DMS79 treated with DMSO at 0.1 percent for 48 hours (cell line): ENCODE measurements around the gene PPP1R16B.
A peak's percentile ranks its signal among the peaks of the same experiment; 100 is the strongest.
"Not testable (repeated sequence)": the region's sequence is repeated elsewhere in the genome, so short reads cannot be mapped to it uniquely, and the experiment has no call there.

Experiments
- DNase-seq: peaks from one replicate; lab custom pipeline; 2025; lab: John Stamatoyannopoulos, UW

Gene PPP1R16B

DNA sequence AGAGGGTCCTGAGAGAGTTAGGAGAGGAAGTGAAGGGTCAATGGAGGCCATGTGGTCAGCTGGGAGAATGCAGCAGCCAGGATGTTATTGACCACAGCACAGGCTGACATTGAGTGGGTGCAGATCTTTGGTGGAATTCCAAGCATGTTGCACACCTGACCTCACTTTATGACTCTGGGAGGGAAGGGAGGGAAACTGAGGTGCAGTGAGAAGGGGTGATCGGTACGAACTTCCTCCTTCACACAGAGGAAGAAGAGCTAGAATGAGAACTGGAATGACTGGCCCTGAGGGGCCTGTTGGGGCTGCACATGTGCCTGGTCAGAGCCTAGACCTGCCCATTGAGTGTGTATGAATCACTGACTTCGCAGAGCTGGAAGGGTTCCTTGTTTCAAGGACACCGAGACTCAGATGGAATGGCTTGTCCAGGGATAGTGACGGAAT lies 130.5 kb downstream of the PPP1R16B start:
- DNase-seq, result no peak

- DNase-seq, result no peak
These were observed 131.5 kb downstream of the PPP1R16B start for GRCh38 chr20:38937000-38937399.

GRCh38 chr20:38937978-38938473 lies 132.5 kb downstream of the PPP1R16B start:
- DNase-seq, result no peak

DNA sequence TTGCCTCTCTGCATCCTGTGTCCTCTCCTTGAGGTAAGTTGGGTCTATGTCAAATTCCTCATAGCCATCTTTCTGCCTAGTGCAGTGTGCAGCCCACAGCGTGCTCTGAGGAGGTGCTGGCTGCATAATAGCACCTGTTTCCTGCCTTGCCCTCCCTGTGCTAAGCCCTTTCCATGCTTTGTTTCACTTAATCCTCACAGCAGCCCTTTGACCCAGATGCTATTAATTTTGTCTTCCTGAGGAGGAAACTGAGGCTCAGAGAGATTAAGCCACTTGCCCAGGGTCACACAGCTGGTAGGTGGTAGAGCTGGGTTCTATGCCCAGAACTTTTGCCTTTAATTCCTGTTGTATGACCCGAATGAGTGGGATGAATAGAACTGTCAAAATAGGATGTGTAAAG lies 134.2 kb downstream of the PPP1R16B start:
- DNase-seq, result no peak

DNA sequence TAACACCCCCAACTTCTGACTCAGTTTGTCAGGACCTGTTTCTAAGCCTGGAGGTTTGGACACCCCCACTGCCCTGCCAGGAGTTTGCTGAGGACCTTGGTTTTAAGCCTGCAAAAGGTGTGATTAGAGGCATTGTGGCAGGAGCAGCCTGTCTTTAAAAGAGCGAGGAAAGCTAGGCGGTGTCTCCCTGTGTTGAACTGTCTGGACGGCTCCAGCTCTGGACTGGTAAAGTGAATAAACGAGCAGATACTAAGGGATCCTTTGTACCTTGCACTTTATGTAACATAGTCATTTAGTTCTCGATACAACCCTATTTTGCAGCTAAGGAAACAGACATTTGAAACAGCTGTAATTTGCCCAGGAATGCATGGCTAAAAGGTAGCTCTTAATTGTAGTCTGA lies 135.1 kb downstream of the PPP1R16B start:
- DNase-seq, result no peak

GRCh38 chr20:38941726-38942389 lies 136.4 kb downstream of the PPP1R16B start:
- no peak for DNase-seq

DNA sequence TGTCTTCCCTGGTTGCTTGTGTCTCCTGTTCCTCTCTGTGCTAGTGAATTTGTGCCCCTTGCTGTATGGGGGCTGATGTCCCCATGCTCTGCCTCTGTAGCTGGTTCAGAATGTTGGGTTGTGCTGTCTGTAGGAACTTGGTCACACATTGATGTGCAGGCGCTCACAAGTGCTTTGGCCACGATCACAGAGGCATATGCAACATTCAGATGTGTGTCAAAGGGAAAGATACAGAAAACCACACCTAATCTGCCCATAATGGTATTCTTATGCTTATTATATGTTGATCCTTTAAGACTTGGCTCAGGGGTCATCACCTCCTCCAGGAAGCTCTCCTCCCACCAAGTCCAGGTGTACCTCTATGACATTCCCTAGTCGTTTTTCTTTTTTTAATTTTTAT lies 139.5 kb downstream of the PPP1R16B start:
- DNase-seq, result no peak

DNA sequence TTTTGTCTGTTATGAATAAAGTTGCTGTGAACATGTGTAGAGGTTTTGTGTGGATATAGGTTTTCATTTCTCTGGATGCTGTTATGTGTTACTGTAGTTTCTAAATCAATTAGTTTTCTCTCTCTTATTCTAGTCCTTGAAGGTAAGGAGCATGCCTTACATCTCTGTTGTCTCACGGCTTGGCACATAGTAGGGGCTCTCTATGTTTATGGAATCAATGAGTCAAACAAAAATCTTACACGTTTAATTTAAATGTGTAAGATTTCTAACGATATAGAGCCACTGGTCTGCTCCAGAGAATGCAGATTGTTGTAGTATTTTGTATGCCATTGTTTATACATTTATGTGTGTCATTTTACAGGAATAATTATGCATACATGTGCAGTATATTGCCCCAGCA lies 141.3 kb downstream of the PPP1R16B start:
- DNase-seq, result no peak

DNA sequence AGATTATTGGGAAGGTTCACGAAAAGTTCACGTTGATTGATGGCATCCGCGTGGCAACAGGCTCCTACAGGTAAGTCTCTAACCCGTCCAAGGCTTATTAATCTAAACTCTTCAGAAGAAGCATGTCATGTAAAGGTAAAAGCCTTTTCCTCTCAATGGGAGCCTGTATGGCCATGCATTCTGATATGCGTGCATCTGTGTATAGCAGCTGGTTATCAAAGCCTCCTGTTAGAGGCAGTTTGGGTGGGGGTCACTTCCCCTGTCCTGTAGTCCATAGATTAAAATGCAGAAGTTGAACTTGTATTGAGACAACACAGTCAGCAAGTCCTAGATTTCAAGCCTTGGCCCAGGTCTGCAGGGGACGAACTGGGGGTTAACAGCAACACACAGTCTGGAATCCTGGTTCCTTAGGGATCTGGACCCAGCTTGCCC lies 142.4 kb downstream of the PPP1R16B start:
- no peak for DNase-seq

DNA sequence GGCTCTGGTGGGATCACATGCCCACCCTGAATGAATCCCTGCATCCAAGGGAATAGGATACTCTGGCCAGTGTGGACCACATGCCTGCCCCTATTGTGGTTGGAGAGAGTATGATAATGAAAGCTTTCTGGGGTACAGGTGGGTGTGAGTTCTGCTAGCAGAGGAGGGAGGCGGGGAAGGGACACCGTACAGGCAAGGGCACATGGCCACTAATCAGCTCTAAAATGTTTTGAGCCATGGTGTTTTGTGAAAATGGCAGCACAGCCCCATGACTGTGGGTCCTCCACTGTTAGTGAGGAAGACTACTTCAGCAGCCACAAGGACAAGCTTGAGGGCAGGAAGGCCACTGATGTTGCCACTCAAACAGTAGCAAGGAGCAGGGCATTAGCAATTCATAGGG lies 144.8 kb downstream of the PPP1R16B start:
- DNase-seq, result no peak

GRCh38 chr20:38951611-38952010 lies 146.1 kb downstream of the PPP1R16B start:
- DNase-seq, result no peak

DNA sequence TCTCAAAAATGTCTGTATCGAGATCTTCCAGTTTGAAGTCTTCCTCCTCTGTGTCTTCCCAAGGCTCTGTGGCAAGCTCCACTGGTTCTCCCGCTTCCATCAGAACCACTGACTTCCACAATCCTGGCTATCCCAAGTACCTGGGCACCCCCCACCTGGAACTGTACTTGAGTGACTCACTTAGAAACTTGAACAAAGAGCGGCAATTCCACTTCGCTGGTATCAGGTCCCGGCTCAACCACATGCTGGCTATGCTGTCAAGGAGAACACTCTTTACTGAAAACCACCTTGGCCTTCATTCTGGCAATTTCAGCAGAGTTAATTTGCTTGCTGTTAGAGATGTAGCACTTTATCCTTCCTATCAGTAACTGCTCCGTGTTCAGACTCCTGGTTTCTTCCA lies 146.7 kb downstream of the PPP1R16B start:
- DNase-seq, result no peak

- no peak for DNase-seq
These were observed 148.3 kb downstream of the PPP1R16B start for GRCh38 chr20:38953630-38954340.

DNA sequence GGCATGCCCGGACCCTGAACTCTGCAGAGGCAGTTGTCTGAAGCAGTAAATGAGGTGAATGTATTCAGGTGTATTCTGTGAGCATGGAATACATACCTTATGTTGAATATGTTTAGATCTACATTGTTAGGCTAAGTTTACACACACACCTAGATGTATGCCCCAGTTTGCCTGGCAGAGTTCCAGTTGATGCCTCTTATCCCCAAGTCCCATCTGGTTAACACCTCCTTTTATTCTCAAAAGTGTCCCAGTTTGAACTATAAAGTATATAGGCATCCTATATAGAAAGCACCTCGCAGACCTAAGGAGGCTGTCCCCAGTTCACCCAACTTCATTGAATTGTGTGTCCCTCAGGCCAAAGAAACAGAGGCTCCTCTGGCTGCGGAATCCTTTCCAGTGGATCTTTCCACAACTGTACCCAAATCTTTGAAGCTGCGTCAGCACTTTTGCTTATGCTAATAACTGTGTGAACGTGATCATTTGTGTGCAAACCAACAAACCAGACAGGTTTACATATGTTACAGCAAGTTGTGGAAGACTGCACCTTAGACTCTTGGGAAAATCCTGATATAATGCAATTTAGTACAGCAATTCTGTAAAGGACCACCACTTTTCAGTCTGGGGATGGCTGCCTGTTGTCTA lies 151.9 kb downstream of the PPP1R16B start:
- DNase-seq, result no peak

DNA sequence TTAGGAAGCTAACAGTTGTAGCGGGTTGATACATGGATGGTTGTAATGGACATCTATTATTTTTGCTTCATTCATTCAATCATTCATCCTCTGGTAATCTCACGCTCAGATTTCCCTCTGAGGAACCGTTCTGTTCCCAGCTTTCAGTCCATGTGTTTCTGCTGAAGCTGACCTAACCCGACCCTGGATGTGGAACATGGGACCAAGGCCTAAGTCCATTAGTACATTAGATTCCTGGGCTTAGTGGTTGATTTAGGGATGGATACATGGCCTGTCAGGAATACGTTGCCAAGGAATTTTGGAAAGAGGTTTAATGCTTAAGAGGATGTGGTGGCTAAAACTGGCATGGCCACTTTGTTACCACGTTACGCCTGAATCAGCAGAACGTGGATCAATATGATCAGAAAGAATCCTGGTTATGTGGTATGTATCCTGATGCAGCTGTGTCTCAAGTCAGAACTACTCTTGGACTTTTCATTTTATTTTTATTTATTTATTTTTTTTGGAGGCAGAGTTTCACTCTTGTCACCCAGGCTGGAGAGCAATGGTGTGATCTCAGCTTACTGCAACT lies 152.5 kb downstream of the PPP1R16B start:
- DNase-seq, result no peak

DNA sequence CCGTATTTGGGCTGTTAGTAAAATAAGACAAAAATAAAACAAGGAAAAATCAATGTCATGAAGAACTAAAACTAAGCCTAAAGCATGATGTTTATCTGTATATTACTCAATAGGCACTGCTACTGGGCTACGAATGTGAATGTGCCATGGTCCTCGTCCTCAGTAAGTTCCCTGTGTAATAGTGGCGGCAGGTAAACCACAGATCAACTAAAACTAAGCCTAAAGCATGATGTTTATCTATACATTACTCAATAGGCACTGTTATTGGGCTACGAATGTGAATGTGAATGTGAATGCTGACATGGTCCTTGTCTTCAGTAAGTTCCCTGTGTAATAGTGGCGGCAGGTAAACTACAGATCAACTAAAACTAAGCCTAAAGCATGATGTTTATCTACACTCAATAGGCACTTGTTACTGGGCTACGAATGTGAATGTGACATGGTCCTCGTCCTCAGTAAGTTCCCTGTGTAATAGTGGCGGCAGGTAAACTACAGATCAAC lies 154.7 kb downstream of the PPP1R16B start:
- not testable (repeated sequence) for DNase-seq

GRCh38 chr20:38961530-38962043 lies 156.1 kb downstream of the PPP1R16B start:
- peak; percentile 7 for DNase-seq

DNA sequence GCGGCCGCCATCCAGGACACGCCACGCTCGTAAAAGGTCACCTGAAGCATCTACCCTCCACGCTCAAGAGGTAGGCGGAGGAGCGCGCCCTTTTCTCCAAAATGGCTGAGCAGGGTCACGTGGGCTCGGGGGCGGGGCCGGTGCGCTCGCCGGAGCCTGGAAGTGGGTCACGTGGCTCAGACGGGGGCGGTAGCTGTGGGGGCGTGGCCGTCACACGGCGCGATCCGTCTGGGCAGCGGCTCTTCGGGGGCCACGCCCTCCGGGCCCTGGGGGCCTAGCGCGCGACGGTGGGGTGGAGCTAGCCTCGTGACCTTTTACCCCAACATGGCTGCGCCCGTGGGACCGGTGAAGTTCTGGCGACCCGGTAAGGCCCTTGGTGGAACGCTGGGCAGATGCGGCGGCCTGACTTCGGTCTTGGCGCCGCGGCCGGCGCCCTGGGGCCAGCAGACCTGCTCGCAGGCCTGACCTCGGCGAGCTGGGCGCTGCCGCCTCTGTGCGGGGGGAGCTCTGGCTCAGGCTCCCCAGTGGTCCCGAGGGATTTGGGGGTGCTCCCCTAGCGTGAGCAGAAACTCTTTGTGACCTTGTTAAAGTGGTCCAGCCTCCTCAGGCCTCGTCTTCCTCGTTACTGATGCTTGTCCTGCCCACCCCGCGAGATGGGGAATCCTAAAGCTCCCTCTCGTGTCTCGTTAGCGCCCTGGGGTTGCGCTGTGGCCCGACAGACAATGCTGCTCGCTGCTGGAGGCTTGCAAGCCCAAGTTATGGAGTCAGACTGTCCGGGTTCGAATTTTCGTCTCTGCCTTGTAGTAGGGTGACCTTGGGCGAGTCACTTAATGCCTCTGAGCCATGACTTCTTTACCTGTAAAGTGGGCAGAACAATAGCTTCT lies 156.8 kb downstream of the PPP1R16B start, which contains the start of gene DHX35:
DHX35 (plus strand) TSS at position 301 of the 884 bp plus-strand sequence; CDS start at position 325, 24 bp downstream.
- peak; percentile 83 for DNase-seq

DNA sequence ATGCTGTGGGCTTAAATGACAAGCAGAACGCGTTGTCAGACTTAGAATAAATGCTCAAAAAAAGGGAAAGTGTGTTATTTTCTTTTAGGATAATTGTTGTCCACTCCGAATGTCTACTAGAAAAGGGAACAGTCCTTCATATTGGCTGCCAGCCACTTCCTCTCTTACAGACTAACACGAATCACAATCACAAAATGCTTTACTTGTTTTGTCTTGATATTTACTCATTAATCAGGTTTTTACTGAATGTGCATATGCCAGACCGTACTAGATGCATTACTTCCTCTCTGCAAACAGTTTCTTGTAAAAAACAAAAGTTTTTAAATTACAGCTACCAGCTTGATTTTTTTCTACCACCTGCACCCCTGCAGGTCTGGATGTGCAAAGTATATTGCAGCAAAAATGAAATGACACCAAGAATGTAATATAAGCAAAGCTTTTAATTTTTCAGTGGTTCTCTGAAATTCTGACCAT lies 157.5 kb downstream of the PPP1R16B start:
- DNase-seq, result peak; percentile 1

- no peak for DNase-seq
These were observed 158.2 kb downstream of the PPP1R16B start for GRCh38 chr20:38963745-38964144.

- DNase-seq, result no peak
These were observed 159.8 kb downstream of the PPP1R16B start for GRCh38 chr20:38965264-38965663.
